NCI-H2227 treated with DMSO at 0.1 percent for 48 hours (cell line): Measurements from ENCODE around the gene AMMECR1L.
A peak's percentile ranks its signal among the peaks of the same experiment; 100 is the strongest.
"Not testable (repeated sequence)": the region's sequence is repeated elsewhere in the genome, so short reads cannot be mapped to it uniquely, and the experiment has no call there.

Source experiments
- DNase-seq: peaks from one replicate; lab custom pipeline; 2025; lab: John Stamatoyannopoulos, UW

Gene AMMECR1L

GRCh38 chr2:127885780-127886592 is at the start of gene AMMECR1L:
Gene AMMECR1L, minus strand, starts transcription at chr2:127885956. Its CDS starts 11,722 bp downstream, at chr2:127874234.
- DNase-seq = peak; percentile 60

- DNase-seq = no peak
Measured at GRCh38 chr2:127935337-127935736, 49.6 kb upstream of the AMMECR1L start.

DNA sequence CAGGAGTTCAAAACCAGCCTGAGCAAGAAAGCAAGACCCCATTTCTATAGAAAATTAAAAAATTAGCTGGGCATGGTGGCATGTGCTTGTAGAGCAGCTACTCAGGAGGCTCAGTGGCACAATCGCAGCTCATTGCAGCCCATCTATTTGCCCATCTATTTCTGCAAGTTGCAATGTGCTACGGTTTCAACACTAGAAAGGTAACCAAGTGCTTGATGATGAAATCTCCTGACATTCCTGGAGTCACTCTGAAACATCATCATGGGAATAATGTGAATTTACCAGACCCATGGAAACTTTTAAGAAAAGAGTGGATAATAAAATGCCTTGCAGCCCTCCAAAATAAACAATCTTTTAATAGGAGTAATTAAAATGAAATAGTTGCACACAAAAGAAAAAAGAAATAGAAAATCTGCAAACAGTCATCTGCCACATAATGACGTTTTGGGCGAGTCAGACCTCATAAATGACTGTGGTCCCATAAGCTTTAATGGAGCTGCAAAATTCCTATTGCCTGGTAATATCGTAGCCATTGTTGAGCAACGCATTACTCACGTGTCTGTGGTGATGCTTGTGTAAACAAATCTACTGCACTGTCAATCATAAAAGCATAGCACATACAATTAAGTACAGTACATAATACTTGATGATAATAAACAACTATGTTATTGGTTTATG is 46.6 kb upstream of the AMMECR1L start:
- no peak for DNase-seq

DNA sequence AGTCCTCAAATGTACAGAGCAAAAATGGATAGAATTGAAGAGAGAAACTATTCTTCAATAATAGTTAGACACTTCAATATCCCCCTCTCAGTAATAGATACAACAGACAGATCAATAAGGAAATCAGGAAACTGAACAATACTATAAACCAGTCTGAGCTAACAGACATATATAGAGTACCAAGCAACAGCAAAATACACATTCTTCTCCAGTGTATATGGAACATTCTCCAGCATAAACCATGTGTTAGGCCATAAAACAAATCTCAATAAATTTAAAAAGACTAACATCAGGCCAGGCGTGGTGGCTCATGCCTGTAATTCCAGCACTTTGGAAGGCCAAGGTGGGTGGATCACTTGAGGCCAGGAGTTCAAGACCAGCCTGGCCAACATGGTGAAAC is 43.7 kb upstream of the AMMECR1L start:
- DNase-seq = no peak

- DNase-seq = no peak
Measured at GRCh38 chr2:127927384-127927783, 41.6 kb upstream of the AMMECR1L start.

DNA sequence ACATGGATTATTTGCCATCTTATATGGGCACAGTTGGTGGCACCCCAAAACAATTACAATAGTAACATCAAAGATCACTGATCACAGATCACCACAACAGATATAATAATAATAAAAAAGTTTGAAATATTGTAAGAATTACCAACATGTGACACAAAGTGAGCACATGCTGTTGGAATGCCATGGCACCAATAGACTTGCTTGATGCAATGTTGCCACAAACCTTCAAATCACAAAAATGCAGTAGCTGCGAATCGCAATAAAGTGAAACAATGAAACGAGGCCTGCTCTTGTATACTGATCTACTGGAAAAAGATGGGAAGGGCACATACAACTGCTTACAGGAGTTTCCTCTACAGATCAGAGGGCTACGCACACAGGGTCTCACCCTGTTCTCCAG is 32.2 kb upstream of the AMMECR1L start:
- no peak for DNase-seq

DNA sequence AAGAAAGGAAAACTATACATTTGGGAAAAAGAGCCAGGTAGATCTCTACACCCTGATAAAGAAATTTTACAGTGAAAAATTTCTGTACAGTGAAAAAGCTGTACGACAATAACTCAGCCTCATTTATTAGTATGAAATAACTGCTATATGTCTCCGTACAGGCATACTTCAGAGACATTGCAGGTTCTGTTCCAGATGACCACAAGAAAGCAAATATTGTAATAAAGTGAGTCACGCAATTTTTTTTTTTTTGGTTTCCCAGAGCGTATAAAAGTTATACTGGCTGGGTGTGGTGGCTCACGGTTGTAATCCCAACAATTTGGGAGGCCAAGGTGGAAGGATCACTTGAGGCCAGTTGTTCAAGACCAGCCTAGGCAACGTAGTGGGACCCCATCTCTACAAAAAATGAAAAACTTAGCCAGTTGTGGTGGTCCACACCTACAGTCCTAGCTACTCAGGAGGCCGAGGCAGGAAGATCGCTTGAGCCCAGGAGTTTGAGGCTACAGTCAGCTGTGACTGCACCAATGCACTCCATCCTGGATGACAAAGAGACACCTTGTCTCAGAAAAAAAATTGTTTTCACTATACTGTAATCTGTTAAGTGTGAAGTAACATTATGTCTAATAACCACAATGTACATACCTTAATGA is 28.2 kb upstream of the AMMECR1L start:
- DNase-seq = no peak

GRCh38 chr2:127911737-127912136 is 26.0 kb upstream of the AMMECR1L start:
- no peak for DNase-seq

DNA sequence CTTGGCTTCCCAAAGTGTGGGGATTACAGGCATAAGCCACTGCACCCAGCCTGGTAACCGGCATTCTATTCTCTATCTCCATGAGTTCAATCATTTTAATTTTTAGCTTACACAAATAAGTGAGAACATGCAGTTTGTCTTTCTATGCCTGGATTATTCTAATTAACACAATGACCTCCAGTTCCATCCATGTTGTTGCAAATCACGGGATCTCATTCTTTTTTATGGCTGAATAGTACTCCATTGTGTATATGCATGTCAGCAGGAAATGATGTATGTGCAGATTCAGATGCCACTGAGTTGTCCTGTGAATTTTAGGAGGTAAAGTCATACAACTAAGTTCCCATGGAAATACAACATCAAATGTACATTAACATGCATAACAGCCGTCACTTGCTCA is 24.7 kb upstream of the AMMECR1L start:
- no peak for DNase-seq

DNA sequence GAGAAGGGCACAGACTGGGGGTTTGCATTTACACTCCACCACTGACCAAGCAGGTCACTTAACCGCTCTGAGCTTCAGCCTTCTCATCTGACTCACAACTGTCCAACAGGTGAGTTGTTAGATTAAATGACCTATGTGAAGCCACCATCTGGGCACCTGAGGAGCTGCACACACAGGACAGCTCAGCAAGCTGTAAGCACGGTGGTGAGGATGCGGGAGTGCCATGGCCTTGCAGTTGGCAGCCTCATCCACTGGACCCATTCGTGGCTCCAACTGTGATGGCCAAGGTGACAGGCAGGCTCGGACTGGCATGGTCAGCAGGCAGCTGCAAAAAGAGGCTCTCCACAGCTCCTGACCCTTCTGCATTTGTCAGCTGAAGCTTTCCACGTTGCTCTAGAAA is 23.3 kb upstream of the AMMECR1L start:
- no peak for DNase-seq

GRCh38 chr2:127907733-127908400 is 22.1 kb upstream of the AMMECR1L start:
- DNase-seq = not testable (repeated sequence)

GRCh38 chr2:127906206-127906926 is 20.6 kb upstream of the AMMECR1L start:
- DNase-seq = peak; percentile 88

GRCh38 chr2:127901339-127902056 is 15.7 kb upstream of the AMMECR1L start:
- DNase-seq = no peak

GRCh38 chr2:127897531-127898211 is 11.9 kb upstream of the AMMECR1L start:
- no peak for DNase-seq

- DNase-seq = no peak
Measured at GRCh38 chr2:127893494-127893893, 7.7 kb upstream of the AMMECR1L start.

- DNase-seq = no peak
Measured at GRCh38 chr2:127893033-127893432, 7.3 kb upstream of the AMMECR1L start.

DNA sequence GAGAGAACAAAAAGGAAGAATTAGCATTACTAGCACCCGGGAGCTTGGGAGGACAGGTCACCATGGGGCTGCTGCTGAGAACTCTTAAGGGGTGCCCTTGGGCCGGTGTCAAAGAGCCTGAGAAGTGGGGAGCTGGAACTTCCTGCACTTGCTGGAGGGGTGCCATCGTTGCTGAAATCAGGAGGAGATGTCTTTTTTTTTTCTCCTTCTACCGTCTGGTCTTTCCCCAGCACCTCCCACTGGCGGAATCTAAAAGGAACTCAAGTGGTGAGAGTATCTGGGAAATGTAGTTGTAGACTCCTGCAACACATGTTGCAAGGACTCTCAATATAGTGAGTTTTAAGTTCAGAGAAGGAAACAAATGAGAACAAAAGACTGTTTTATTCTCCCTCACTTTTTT is 6.1 kb upstream of the AMMECR1L start:
- DNase-seq = no peak

- DNase-seq = not testable (repeated sequence)
Measured at GRCh38 chr2:127890756-127891155, 5.0 kb upstream of the AMMECR1L start.

- no peak for DNase-seq
Measured at GRCh38 chr2:127888772-127889171, 3.0 kb upstream of the AMMECR1L start.

- DNase-seq = no peak
Measured at GRCh38 chr2:127887776-127888130, 2.0 kb upstream of the AMMECR1L start.
